ENCODE results near the gene PDZRN3.
"Not testable (repeated sequence)": the region's sequence is repeated elsewhere in the genome, so short reads cannot be mapped to it uniquely, and the experiment has no call there.

PDZRN3 gene

GRCh38 chr3:73586628-73587027, 38.1 kb downstream of the PDZRN3 start:
- no peak for DNase-seq (ENCODE audit: low spot score)

GRCh38 chr3:73586190-73586589, 38.6 kb downstream of the PDZRN3 start:
- DNase-seq (ENCODE audit: low spot score), result no peak

GRCh38 chr3:73584873-73585272, 39.9 kb downstream of the PDZRN3 start:
- DNase-seq (ENCODE audit: low spot score), result no peak

- no peak for DNase-seq (ENCODE audit: low spot score)
Measured at GRCh38 chr3:73582535-73582934, 42.2 kb downstream of the PDZRN3 start.

GRCh38 chr3:73581134-73581846, 43.5 kb downstream of the PDZRN3 start:
- DNase-seq (ENCODE audit: low spot score), result no peak

GRCh38 chr3:73580343-73580742, 44.4 kb downstream of the PDZRN3 start:
- DNase-seq (ENCODE audit: low spot score), result no peak

GRCh38 chr3:73577704-73578103, 47.0 kb downstream of the PDZRN3 start:
- no peak for DNase-seq (ENCODE audit: low spot score)

GRCh38 chr3:73576999-73577461, 47.7 kb downstream of the PDZRN3 start:
- DNase-seq (ENCODE audit: low spot score), result no peak

- DNase-seq (ENCODE audit: low spot score), result no peak
Measured at GRCh38 chr3:73575953-73576352, 48.8 kb downstream of the PDZRN3 start.

GRCh38 chr3:73575519-73575918, 49.2 kb downstream of the PDZRN3 start:
- no peak for DNase-seq (ENCODE audit: low spot score)

- DNase-seq (ENCODE audit: low spot score), result no peak
Measured at GRCh38 chr3:73573204-73573603, 51.5 kb downstream of the PDZRN3 start.

GRCh38 chr3:73572368-73572767, 52.4 kb downstream of the PDZRN3 start:
- no peak for DNase-seq (ENCODE audit: low spot score)

- no peak for DNase-seq (ENCODE audit: low spot score)
Measured at GRCh38 chr3:73571238-73571794, 53.4 kb downstream of the PDZRN3 start.

GRCh38 chr3:73569246-73569760, 55.4 kb downstream of the PDZRN3 start:
- DNase-seq (ENCODE audit: low spot score), result no peak

- no peak for DNase-seq (ENCODE audit: low spot score)
Measured at GRCh38 chr3:73568371-73568862, 56.3 kb downstream of the PDZRN3 start.

GRCh38 chr3:73565374-73565773, 59.4 kb downstream of the PDZRN3 start:
- not testable (repeated sequence) for DNase-seq (ENCODE audit: low spot score)

GRCh38 chr3:73563896-73564582, 60.7 kb downstream of the PDZRN3 start:
- no peak for DNase-seq (ENCODE audit: low spot score)

GRCh38 chr3:73561494-73561893, 63.2 kb downstream of the PDZRN3 start:
- DNase-seq (ENCODE audit: low spot score), result no peak

- no peak for DNase-seq (ENCODE audit: low spot score)
Measured at GRCh38 chr3:73559749-73560148, 65.0 kb downstream of the PDZRN3 start.

- no peak for DNase-seq (ENCODE audit: low spot score)
Measured at GRCh38 chr3:73558727-73559075, 66.0 kb downstream of the PDZRN3 start.

GRCh38 chr3:73557986-73558726, 66.6 kb downstream of the PDZRN3 start:
- no peak for DNase-seq (ENCODE audit: low spot score)
